HG03520 (cell line): Measurements from ENCODE around the gene TMEM198.

Experiments
- ATAC-seq: cut with Tn5 transposase; IDR thresholded peaks from one replicate; pipeline ENCODE4 v1.9.1; 2021; ENCODE audit warnings: mild to moderate bottlenecking, moderate library complexity; ENCODE audit not compliant: unreplicated experiment

TMEM198 gene

DNA sequence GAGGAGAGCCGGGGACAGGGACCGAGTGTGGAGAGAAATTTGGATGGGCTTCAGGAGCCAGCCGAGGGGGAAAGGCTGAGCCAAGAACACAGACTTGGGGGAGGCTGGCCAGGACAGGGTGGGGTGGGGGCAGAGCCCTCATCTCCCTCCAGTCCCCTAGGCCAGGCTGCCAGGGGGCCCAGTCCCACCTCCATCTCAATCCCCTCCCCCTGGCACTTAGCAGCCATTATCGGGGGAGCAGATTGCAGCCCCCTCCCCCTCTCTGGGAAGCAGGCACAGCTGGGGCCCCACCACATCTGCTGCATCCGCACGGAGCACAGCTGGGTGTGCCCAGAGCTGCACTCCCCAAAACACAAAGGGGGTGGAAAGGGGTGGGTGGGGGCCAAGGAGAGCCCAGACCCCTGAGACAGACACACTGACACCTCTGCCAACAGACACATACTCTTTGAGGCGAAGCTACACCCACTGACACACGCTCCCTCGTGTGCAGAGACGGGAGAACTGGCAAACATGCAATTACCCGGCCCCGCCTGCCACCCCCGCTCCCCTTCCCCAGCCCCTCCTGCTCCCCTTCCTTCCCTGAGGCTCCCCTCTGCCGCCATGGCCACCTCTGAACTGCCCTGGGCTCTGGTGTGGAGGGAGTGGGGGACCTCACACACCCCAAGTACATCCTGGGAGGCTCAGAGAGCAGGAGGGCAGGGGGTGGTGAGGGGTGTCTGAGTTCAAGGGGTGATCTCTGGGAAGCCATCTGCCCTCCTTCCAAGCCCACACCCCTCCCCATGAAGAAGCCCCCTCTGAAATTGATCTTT, 34.7 kb upstream of the TMEM198 start:
- ATAC-seq, result peak; percentile 15

DNA sequence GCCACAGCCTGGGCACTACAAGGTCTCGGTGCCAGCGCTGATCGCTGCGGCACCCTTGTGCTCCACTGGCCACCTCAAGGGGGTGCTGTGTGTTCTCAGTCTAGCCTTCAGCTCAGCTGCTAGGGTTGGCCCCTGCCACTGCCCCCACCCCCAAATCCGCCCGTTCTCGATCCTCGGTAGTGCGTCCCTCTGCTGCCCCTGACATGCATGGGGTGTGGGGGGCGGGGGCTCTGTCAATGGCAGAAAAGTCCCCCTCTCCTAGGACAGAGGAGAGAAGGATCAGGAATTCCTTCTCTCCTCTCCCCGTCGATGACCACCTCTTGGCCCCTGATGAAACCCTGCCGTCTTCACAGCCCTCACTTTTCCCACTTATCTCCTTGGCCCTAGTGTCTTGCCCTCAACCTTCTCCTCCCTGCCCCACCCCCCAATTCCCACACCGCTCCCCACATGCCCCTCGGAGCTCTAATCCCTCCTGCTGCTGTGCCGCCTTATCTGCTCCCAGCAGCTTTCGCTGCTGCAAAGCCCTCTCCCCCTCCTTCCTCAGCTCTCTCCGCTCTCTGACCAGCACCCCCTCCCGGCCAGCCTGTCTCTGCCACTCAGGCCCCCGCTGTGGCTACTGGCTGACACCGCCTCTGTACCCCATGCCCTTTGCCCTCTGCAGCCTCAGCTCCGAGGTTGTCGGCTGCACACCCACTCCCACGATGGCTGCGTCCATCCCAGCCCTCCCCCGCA, 33.9 kb upstream of the TMEM198 start:
- ATAC-seq, result peak; percentile 64

DNA sequence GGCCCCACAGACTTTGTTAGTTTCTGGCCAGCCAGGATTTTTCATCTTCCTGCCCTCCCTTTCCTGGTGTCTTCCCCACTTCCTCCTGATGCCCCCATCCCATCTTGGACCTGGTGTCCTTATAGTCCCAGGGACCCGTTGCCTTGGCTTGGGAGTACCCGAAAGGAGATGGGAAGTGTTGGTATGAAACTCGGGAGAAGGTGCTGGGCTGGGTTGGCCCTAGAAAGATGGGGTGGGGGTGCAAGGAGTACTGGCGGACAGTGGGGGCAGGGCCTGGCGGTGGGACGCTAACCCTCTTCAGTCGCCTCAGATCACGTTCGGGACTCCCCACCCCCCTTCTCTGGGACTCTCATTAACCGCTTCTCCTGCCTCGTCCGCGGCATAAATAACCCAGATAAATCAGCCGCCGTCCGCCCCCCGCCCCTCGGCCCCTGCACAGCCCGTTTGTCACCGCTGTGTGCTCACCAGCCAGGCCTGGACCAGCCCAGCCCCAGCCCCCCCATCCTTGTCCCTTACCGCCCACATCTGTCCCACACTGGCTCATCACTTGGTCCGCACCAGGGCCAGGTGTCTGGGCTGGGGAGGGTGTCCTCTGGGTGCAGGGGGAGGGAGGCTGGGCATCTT, 33.2 kb upstream of the TMEM198 start:
- ATAC-seq, result no peak

DNA sequence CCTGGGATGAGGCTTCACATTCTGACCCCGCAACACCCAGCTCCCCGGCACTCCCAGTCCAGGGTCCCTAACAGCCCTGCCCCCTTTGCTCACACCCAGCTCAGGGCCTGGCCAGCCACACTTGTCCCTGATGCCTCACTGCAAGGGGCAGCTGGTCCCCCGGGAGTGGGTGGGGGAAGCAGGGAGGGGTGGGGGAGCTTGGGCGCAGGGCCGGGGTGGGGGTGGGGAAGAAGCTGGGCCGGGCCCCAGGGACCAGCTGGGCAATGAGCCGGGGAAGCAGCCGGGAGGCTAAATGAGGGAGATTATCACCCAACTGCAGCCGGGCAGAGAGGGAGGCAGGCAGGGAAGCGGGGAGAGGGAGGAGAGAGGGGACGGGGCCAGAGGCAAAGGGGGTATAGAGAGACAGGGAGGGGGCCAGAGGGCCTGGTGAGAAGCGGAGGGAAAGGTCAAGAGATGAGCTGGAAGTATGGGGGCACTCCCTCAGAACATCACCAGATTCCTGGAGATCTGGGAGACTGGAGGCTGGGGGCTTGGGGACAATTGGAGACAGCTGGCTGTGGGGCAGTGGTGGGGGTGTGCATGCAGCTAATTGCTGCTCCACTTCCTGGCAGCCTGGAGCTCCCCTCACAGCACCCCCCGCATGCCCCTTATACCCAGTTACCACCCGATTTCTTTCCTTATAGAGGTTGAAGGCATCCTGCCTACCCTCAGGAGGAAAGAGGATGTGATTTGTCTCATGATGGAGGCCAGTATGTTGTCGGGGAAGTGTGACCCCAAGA, 32.1 kb upstream of the TMEM198 start:
- no peak for ATAC-seq

DNA sequence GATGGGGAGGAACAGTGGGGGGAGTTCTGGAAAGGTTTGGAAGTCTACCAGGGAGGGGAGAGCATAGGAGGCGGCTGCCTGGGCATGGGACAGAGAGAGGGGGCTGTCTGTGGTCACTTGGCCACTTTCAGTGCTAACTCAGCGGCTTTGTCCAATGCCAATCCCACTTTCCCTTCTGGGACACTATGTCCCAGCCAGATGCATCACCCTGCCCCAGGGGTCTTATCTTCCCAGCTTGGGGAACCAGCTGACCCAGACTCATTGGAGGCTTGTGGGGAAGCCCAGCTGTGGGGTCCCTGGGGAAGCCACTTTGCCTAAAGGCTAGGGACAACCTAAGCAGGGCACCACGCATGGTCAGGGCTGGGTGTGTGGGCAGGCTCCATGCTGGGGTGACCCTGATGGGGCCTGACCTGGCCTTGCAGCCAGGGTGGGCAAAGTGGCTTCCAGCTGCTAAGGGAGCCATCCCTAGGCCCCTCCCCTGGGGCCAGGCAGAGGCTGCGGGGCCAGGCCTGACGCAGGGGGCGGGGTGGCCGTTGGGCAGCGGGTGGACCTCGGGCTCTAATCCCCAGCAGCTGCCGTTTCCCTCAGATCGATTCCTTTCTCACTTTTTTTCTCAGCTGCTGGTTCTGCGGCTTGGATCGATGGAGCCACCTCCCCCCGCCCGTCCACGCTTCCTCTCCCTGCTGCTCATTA, 31.2 kb upstream of the TMEM198 start:
- ATAC-seq, result no peak

GRCh38 chr2:219513787-219514186, 30.0 kb upstream of the TMEM198 start:
- no peak for ATAC-seq

DNA sequence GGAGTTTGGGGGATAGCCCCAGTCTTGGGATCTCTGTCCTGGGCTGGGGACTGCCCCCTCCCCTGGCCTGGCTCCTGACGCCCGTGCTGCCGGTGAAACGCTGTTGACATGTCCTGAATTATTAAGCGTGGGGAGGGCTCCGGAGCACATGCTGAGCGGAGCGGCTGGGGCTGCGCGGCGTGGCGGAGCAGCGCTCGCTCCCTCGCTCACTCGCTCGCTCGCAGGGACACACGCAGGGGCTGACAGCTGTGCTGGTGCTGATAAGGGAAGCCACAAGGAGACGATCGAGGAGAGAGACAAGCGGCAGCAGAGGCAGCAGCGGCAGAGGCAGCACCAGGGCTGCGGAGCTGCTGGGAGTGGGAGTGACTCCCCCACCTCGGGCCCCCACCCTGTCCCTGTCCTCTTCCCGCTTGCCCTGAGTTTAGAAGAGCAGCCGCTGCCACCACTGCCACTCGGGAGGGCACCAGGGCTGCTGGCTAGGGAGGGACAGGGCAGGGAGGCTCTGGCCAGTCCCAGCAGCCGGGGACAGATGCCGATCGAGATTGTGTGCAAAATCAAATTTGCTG, 29.5 kb upstream of the TMEM198 start, which contains the start of gene ASIC4:
TSS of gene ASIC4 (plus strand) at position 287 of the 566 bp plus-strand sequence. CDS start at position 530, 243 bp downstream.
- ATAC-seq, result no peak

- ATAC-seq, result no peak
Measured at GRCh38 chr2:219514836-219515235, 29.0 kb upstream of the TMEM198 start.

- ATAC-seq, result no peak
Measured at GRCh38 chr2:219515874-219516629, 27.8 kb upstream of the TMEM198 start.

DNA sequence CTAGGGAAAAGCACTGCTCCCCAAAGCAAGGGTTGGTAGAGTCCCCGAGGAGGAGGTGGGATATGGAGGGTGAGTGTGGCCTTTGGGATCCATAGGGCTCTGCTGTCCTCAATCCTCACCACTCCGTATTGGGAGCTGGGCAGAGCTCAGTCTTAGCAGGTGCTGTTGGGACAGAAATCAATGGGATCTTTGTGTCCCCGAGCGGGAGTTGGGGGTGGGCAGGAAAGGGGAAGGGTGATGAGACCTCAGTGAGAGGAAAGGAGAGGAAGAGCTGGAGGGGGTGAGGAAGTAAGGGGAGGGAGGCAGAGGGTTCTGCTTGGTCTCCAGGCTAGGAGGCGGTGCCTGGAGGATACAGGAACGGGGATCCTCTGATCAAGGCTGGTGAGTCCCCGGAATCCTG, 26.9 kb upstream of the TMEM198 start:
- ATAC-seq, result no peak

DNA sequence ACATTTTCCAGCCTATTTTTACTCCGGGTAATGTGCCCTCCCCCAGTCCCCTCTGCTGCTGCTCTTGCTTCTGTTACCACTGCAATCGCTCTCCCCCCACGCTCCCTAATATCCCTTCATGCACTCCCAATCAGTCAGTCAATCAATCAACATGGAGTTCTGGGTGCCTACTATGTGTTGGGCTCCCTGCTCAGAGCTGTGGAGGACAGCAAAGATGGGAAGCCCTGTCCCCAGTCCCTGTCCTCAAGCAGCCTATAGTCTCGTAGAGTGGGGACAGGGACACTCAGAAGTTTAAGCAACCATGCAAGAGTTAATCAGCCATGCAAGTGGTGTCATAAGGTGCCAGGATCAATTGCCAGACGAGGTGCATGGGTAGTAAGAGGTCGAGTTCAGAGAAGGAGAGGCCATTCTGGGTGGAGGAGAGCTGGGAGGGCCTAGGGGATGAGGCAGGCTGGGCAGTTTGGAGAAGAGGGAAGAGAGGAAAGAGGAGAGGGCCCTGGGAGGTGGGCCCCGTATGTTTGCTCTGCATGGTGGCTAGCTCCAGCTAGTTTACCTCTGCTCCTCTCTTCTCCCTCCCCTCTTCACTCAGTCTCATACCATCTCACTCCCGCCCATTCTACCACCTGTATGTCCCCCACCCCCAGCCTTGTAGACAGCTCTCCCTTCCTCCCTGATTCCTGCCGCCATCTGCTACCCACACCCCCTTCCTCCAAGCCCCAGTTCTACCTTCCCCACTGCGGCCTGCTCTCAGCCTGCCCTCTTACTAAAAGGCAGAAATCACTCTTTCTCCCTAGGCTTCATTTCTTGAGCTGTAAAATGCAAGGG, 25.7 kb upstream of the TMEM198 start:
- ATAC-seq, result no peak

- ATAC-seq, result no peak
Measured at GRCh38 chr2:219519526-219519916, 24.3 kb upstream of the TMEM198 start.

DNA sequence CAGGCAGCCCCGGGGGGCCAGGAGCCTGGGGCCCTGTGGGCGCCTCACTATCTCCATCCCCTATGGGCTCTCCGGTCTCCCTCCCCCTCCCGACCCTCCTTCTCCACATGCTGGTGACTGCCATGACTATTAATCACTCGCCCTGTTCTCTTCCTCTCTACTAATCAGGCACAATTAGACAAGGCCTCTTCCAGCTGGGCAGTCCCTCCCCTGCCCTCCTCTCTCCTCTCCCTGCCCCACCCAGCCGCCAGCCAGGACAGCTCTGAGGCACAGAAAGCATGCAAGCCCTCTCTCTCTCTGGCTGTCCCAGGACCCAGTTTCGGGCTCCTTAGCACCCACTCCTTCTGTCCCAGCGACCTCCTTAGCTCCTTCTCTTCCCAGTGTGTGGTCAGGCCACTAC, 23.7 kb upstream of the TMEM198 start:
- no peak for ATAC-seq

- ATAC-seq, result no peak
Measured at GRCh38 chr2:219521066-219521880, 22.6 kb upstream of the TMEM198 start.

GRCh38 chr2:219522111-219523030, 21.5 kb upstream of the TMEM198 start:
- no peak for ATAC-seq

DNA sequence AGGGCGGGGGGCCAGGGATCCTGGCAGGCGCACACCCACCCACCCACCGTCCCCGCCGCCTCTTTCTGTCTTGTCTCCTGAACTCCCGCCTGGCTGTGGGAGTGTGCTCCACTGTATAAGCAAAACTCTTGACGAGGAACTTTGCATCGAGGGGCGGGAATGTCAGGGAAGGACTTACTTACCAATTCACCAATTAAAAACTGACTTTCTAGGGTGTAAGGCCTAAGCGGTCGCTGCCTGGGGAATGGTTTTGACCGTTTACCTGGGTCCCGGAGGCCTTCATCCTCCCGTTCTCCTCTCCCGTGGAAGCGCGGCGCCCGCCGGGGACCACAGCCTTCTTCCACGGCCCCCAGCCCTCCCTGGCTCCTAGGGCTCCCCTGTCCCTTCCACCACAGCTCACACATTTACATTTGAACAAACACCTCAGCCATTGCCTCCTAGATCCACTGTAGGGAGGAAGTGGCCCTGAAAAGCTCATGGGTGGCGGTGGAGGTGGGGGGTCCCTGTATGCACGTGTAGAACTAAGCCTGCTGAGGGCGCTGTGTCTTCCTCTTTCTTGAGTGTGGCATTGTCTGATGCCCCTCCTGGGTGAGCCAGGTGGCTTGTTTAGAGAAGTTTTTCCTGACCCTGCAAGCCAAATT, 20.7 kb upstream of the TMEM198 start:
- no peak for ATAC-seq
